Measurements from ENCODE around the gene ATP2A3. TPM values are rescaled to one million over a fixed set of nuclear protein-coding genes. Genes with fewer than 3 reads are reported as not detected.

ATP2A3 gene
- 1 to 10 TPM in 2 of 4 donors, under 1 TPM in 2; 0.89 to 1.4 (median 0.98) TPM for total RNA-seq

GRCh38 chr17:3964203-3965117 lies at the start of gene ATP2A3:
Gene ATP2A3, minus strand, starts transcription at chr17:3964437. Its CDS starts 146 bp downstream, at chr17:3964291.
- Histone ChIP-seq H3K9me3 (no peaks in the 10 kb centered on the region), H3K27ac (peak within 1 kb of the TSS in 2 of 4 donors; percentile 35 to 37), H3K27me3 (peaks cover 29 to 46% (median 45%) of the 10 kb centered on the region in 3 donors), H3K4me1 (no peaks in the 10 kb centered on the region), H3K4me3 (peak within 1 kb of the TSS; percentile 27 to 54 (median 36)), H3K36me3 (no peaks in the 10 kb centered on the region)
- intact Hi-C loops (cut with DNase I; ENCODE audit: low total_unique reads) = no loop called here
- ATAC-seq = no peak
- DNase-seq = no peak
- TF ChIP-seq CTCF (IDR thresholded peaks at IDR 0.05 in 4 of 5, conservative IDR thresholded peaks at IDR 0.05 in 1 of 5) = no peak
- peak in 1 of 2 donors; percentile 28 for TF ChIP-seq POLR2A (IDR thresholded peaks at IDR 0.05)
- in situ Hi-C loops (cut with MboI; ENCODE audit: low sequenced_read_pairs in 4 of 4) = no loop called here

- peak in 1 of 2 donors; percentile 40 for ATAC-seq
- intact Hi-C loops (cut with DNase I; ENCODE audit: low total_unique reads) = no loop called here
- in situ Hi-C loops (cut with MboI; ENCODE audit: low sequenced_read_pairs in 4 of 4) = no loop called here
These were observed 46.5 kb upstream of the ATP2A3 start for GRCh38 chr17:4010754-4011153.

GRCh38 chr17:4009186-4009785 lies 45.0 kb upstream of the ATP2A3 start:
- intact Hi-C loops (cut with DNase I; ENCODE audit: low total_unique reads) = no loop called here

More at GRCh38 chr17:4010754-4011153, 46.5 kb upstream of the ATP2A3 start:
- Histone ChIP-seq H3K4me3 (no peak overlapping the region), H3K9me3 (no peaks in the 10 kb centered on the region), H3K36me3 (peaks cover 0 to 92% of the 10 kb centered on the region in 2 donors), H3K27me3 (no peaks in the 10 kb centered on the region), H3K27ac (peak overlapping the region in 1 of 4 donors; percentile 10), H3K4me1 (no peaks in the 10 kb centered on the region)
- TF ChIP-seq POLR2A (IDR thresholded peaks at IDR 0.05) (no peak), CTCF (IDR thresholded peaks at IDR 0.05 in 4 of 5, conservative IDR thresholded peaks at IDR 0.05 in 1 of 5) (no peak)
- DNase-seq = no peak

More at GRCh38 chr17:4009186-4009785, 45.0 kb upstream of the ATP2A3 start:
- no peaks in the 10 kb centered on the region for H3K27me3 ChIP-seq
- ATAC-seq (no peak), DNase-seq (no peak)
- H3K27ac ChIP-seq = no peak overlapping the region
- H3K4me3 ChIP-seq = no peak overlapping the region
- no peaks in the 10 kb centered on the region for H3K4me1 ChIP-seq
- in situ Hi-C loops (cut with MboI; ENCODE audit: low sequenced_read_pairs in 4 of 4) = loop anchor here in 2 of 4 donors (10.0 kb wide), 1 partner anchor 94 kb away; the partner anchor contains the start of gene P2RX1 (in 2 of the 2)
- TF ChIP-seq POLR2A (IDR thresholded peaks at IDR 0.05) = no peak
- no peak for TF ChIP-seq CTCF (IDR thresholded peaks at IDR 0.05 in 4 of 5, conservative IDR thresholded peaks at IDR 0.05 in 1 of 5)
- no peaks in the 10 kb centered on the region for H3K9me3 ChIP-seq
- H3K36me3 ChIP-seq = peaks cover 0 to 85% of the 10 kb centered on the region in 2 donors

All from gastrocnemius medialis (tissue), 4 donors.